Gastrocnemius medialis (tissue), 4 donors: ENCODE measurements around the gene HERC4.

Experiments used
- POLR2A ChIP-seq, 2 donors: fragments of 450-650 bp; IDR thresholded peaks; one replicate each; pipeline ENCODE4 v1.6.1; 2017; ENCODE audit warnings: antibody characterized with exemption in 2 of 2, mild to moderate bottlenecking in 2 of 2, moderate library complexity in 2 of 2
- TF ChIP-seq, protein P1 (sequence below), 5 experiments: fragments of 450-650 bp in 3 of 5; fragments of 200-600 bp in 2 of 5; sonication (generic) in 2 of 5; IDR thresholded peaks in 4 of 5; conservative IDR thresholded peaks in 1 of 5; 1 replicate in 4 of 5; 2 replicates in 1 of 5; pipeline ENCODE4 v1.5.1; 2016 to 2019; ENCODE audit warnings: antibody characterized with exemption in 5 of 5, mild to moderate bottlenecking in 3 of 5, moderate library complexity in 3 of 5

- TF ChIP-seq, protein P1, sequence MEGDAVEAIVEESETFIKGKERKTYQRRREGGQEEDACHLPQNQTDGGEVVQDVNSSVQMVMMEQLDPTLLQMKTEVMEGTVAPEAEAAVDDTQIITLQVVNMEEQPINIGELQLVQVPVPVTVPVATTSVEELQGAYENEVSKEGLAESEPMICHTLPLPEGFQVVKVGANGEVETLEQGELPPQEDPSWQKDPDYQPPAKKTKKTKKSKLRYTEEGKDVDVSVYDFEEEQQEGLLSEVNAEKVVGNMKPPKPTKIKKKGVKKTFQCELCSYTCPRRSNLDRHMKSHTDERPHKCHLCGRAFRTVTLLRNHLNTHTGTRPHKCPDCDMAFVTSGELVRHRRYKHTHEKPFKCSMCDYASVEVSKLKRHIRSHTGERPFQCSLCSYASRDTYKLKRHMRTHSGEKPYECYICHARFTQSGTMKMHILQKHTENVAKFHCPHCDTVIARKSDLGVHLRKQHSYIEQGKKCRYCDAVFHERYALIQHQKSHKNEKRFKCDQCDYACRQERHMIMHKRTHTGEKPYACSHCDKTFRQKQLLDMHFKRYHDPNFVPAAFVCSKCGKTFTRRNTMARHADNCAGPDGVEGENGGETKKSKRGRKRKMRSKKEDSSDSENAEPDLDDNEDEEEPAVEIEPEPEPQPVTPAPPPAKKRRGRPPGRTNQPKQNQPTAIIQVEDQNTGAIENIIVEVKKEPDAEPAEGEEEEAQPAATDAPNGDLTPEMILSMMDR (IDR thresholded peaks at IDR 0.05 in 4 of 5, conservative IDR thresholded peaks at IDR 0.05 in 1 of 5): no peak
- no peak for TF ChIP-seq POLR2A (IDR thresholded peaks at IDR 0.05)
Observed at GRCh38 chr10:68074031-68074774, 880 bp downstream of the HERC4 start.
